ENCODE results near the gene IL23A. TPM values are rescaled to one million over a fixed set of nuclear protein-coding genes. Genes with fewer than 3 reads are reported as not detected.
A peak's percentile ranks its signal among the peaks of the same experiment; 100 is the strongest.

IL23A gene
- total and polyA plus RNA-seq, 2 of the 13 experiments (the other 11 are each of a cell fraction or from before 2014, with no cell fraction given) = 0.33 to 0.35 TPM

GRCh38 chr12:56359851-56360767 is 21.4 kb downstream of the IL23A start, which contains the start of gene STAT2 (continued):
- no peak for TF ChIP-seq ZNF160 (CRISPR knock-in tag; IDR thresholded peaks at IDR 0.05)
- peak; percentile 50; the same call in 1 of the 2 replicates for TF ChIP-seq ZNF451 (CRISPR knock-in tag; IDR thresholded peaks at IDR 0.05)
- TF ChIP-seq HCFC1 (IDR thresholded peaks at IDR 0.05; ENCODE audit: low read depth, low read length) = no peak; the same call in 1 of the 2 replicates
- TF ChIP-seq ELK4 (CRISPR knock-in tag; IDR thresholded peaks at IDR 0.05; ENCODE audit: borderline replicate concordance) = peak; percentile 76; the same call in 1 of the 2 replicates
- TF ChIP-seq ZNF335 (CRISPR knock-in tag; IDR thresholded peaks at IDR 0.05) = peak; percentile 26; the same call in 1 of the 2 replicates
- peak; percentile 84 for TF ChIP-seq MIXL1 (CRISPR knock-in tag; IDR thresholded peaks at IDR 0.05)
- peak; percentile 58; the same call in 1 of the 2 replicates for TF ChIP-seq ZNF792 (CRISPR knock-in tag; IDR thresholded peaks at IDR 0.05)
- TF ChIP-seq SKI (IDR thresholded peaks at IDR 0.05; ENCODE audit: partially characterized antibody) = peak; percentile 72
- TF ChIP-seq PHF8 (CRISPR knock-in tag; IDR thresholded peaks at IDR 0.05) = peak; percentile 69
- no peak for TF ChIP-seq CTCF (CRISPR knock-in tag; IDR thresholded peaks at IDR 0.05)
- no peak for TF ChIP-seq ZXDC (CRISPR knock-in tag; IDR thresholded peaks at IDR 0.05)
- TF ChIP-seq ZBED4 (CRISPR knock-in tag; IDR thresholded peaks at IDR 0.05; ENCODE audit: borderline replicate concordance) = peak; percentile 96
- peak; percentile 72; the same call in 1 of the 2 replicates for TF ChIP-seq ZNF543 (CRISPR knock-in tag; IDR thresholded peaks at IDR 0.05)
- peak; percentile 51; the same call in 1 of the 2 replicates for TF ChIP-seq THAP9 (CRISPR knock-in tag; IDR thresholded peaks at IDR 0.05; ENCODE audit: borderline replicate concordance)
- TF ChIP-seq BCL6 (CRISPR knock-in tag; IDR thresholded peaks at IDR 0.05) = peak; percentile 4; the same call in 1 of the 2 replicates

Measured in HepG2 (cell line).